HEK293 (cell line): ENCODE results near the gene EQTN.

Experiments used
- CTCF ChIA-PET: fragments of 350-600 bp; formaldehyde crosslinking; extraction: SDS; loops from one replicate; lab custom pipeline; 2021; ENCODE audit warnings: antibody characterized with exemption; lab: Yijun Ruan, JAX
- POLR2A ChIA-PET: fragments of 300-600 bp; formaldehyde crosslinking; extraction: SDS; loops from one replicate; lab custom pipeline; 2020; ENCODE audit warnings: antibody characterized with exemption, inconsistent platforms; lab: Yijun Ruan, JAX
- H3K27ac ChIP-seq: fragments of 200-500 bp; sonication (Bioruptor generic); 2 replicates; pipeline ENCODE4 v1.5.1; 2014; ENCODE audit warnings: low read depth, low read length, control low read depth, inconsistent platforms; ENCODE audit errors: extremely low read depth
- H3K36me3 ChIP-seq, 2 experiments: fragments of 200-500 bp in 1 of 2; sonication (Bioruptor generic) in 1 of 2; 1 replicate in 1 of 2; 2 replicates in 1 of 2; pipeline ENCODE4 v1.5.1; 2014 to 2017; ENCODE audit warnings: inconsistent platforms in 2 of 2, low read length in 2 of 2; ENCODE audit not compliant: control insufficient read depth in 2 of 2, insufficient read depth in 1 of 2
- H3K4me1 ChIP-seq: fragments of 200-500 bp; sonication (Bioruptor generic); 2 replicates; pipeline ENCODE4 v1.5.1; 2014; ENCODE audit warnings: mild to moderate bottlenecking, low read length, inconsistent platforms; ENCODE audit not compliant: control insufficient read depth, insufficient read depth
- H3K4me3 ChIP-seq: 2 replicates; pipeline ENCODE4 v1.5.1; 2011; ENCODE audit warnings: low read depth, mild to moderate bottlenecking, control low read depth, low read length, moderate library complexity
- H3K9me3 ChIP-seq: fragments of 200-500 bp; sonication (Bioruptor generic); 2 replicates; pipeline ENCODE4 v1.5.1; 2014; ENCODE audit warnings: low read depth, low read length, inconsistent platforms; ENCODE audit not compliant: control insufficient read depth, insufficient read depth
- ELK4 ChIP-seq: IDR thresholded peaks from 2 replicates; pipeline ENCODE4 v1.6.1; 2011; ENCODE audit warnings: mild to moderate bottlenecking, low read depth, low read length, borderline replicate concordance
- IKZF3 ChIP-seq: fragments of 450-650 bp; IDR thresholded peaks from 2 replicates; pipeline ENCODE4 v1.5.0; 2018; ENCODE audit warnings: missing biosample characterization, mild to moderate bottlenecking, missing genetic modification characterization, moderate library complexity
- SALL2 ChIP-seq: fragments of 450-650 bp; formaldehyde crosslinking; IDR thresholded peaks from 2 replicates; pipeline ENCODE4 v1.5.0; 2017; ENCODE audit warnings: missing biosample characterization, mild to moderate bottlenecking, missing genetic modification characterization, borderline replicate concordance
- ZNF132 ChIP-seq: fragments of 450-650 bp; formaldehyde crosslinking; IDR thresholded peaks from 2 replicates; pipeline ENCODE4 v1.5.1; 2017; ENCODE audit warnings: missing biosample characterization, missing genetic modification characterization, borderline replicate concordance
- ZNF138 ChIP-seq: fragments of 450-650 bp; formaldehyde crosslinking; IDR thresholded peaks from 2 replicates; pipeline ENCODE4 v1.5.1; 2016; ENCODE audit warnings: missing biosample characterization, missing genetic modification characterization, borderline replicate concordance
- ZNF169 ChIP-seq: fragments of 450-650 bp; formaldehyde crosslinking; IDR thresholded peaks from 2 replicates; pipeline ENCODE4 v1.5.1; 2016; ENCODE audit warnings: missing biosample characterization, missing genetic modification characterization
- ZNF175 ChIP-seq: fragments of 450-650 bp; formaldehyde crosslinking; IDR thresholded peaks from 2 replicates; pipeline ENCODE4 v1.5.1; 2016; ENCODE audit warnings: missing biosample characterization, missing genetic modification characterization
- ZNF24 ChIP-seq: fragments of 450-650 bp; formaldehyde crosslinking; IDR thresholded peaks from 2 replicates; pipeline ENCODE4 v1.5.1; 2016; ENCODE audit warnings: missing biosample characterization, missing genetic modification characterization
- ZNF350 ChIP-seq: fragments of 450-650 bp; formaldehyde crosslinking; IDR thresholded peaks from 2 replicates; pipeline ENCODE4 v1.5.0; 2017; ENCODE audit warnings: missing biosample characterization, mild to moderate bottlenecking, missing genetic modification characterization
- ZNF416 ChIP-seq: fragments of 450-650 bp; formaldehyde crosslinking; IDR thresholded peaks from 2 replicates; pipeline ENCODE4 v1.5.1; 2016; ENCODE audit warnings: missing biosample characterization, missing genetic modification characterization
- ZNF521 ChIP-seq: fragments of 450-650 bp; formaldehyde crosslinking; IDR thresholded peaks from 2 replicates; pipeline ENCODE4 v1.5.1; 2017; ENCODE audit warnings: missing biosample characterization, mild to moderate bottlenecking, missing genetic modification characterization
- ZNF529 ChIP-seq: fragments of 450-650 bp; formaldehyde crosslinking; IDR thresholded peaks from 2 replicates; pipeline ENCODE4 v1.5.1; 2017; ENCODE audit warnings: missing genetic modification characterization, missing biosample characterization; ENCODE audit not compliant: insufficient replicate concordance
- ZNF530 ChIP-seq: fragments of 450-650 bp; formaldehyde crosslinking; IDR thresholded peaks from 2 replicates; pipeline ENCODE4 v1.5.1; 2016; ENCODE audit warnings: low read depth, missing biosample characterization, missing genetic modification characterization
- ZNF558 ChIP-seq: fragments of 450-650 bp; formaldehyde crosslinking; IDR thresholded peaks from 2 replicates; pipeline ENCODE4 v1.5.1; 2016; ENCODE audit warnings: missing biosample characterization, missing genetic modification characterization
- ZNF560 ChIP-seq: fragments of 450-650 bp; formaldehyde crosslinking; IDR thresholded peaks from 2 replicates; pipeline ENCODE4 v1.5.1; 2017; ENCODE audit warnings: missing biosample characterization, missing genetic modification characterization, borderline replicate concordance
- ZNF571 ChIP-seq: fragments of 450-650 bp; formaldehyde crosslinking; IDR thresholded peaks from 2 replicates; pipeline ENCODE4 v1.5.0; 2017; ENCODE audit warnings: missing biosample characterization, missing genetic modification characterization
- ZNF600 ChIP-seq: fragments of 450-650 bp; formaldehyde crosslinking; IDR thresholded peaks from 2 replicates; pipeline ENCODE4 v1.5.1; 2016; ENCODE audit warnings: missing biosample characterization, missing genetic modification characterization
- ZNF610 ChIP-seq: fragments of 450-650 bp; formaldehyde crosslinking; IDR thresholded peaks from 2 replicates; pipeline ENCODE4 v1.5.1; 2016; ENCODE audit warnings: missing biosample characterization, missing genetic modification characterization, borderline replicate concordance
- ZNF626 ChIP-seq: fragments of 450-650 bp; sonication (Bioruptor Pico); formaldehyde crosslinking; IDR thresholded peaks from 2 replicates; pipeline ENCODE4 v1.5.1; 2018; ENCODE audit warnings: missing biosample characterization, missing genetic modification characterization, inconsistent platforms
- ZNF654 ChIP-seq: fragments of 450-650 bp; formaldehyde crosslinking; IDR thresholded peaks from 2 replicates; pipeline ENCODE4 v1.5.1; 2016; ENCODE audit warnings: low read depth, missing biosample characterization, missing genetic modification characterization
- ZNF785 ChIP-seq: fragments of 450-650 bp; formaldehyde crosslinking; IDR thresholded peaks from 2 replicates; pipeline ENCODE4 v1.5.1; 2016; ENCODE audit warnings: missing biosample characterization, missing genetic modification characterization
- ZXDB ChIP-seq: fragments of 450-650 bp; formaldehyde crosslinking; IDR thresholded peaks from 2 replicates; pipeline ENCODE4 v1.5.1; 2016; ENCODE audit warnings: missing biosample characterization, missing genetic modification characterization
- TF ChIP-seq, protein P1 (sequence below): fragments of 450-650 bp; formaldehyde crosslinking; IDR thresholded peaks from 2 replicates; pipeline ENCODE4 v1.5.1; 2016; ENCODE audit warnings: missing biosample characterization, missing genetic modification characterization

Gene EQTN

DNA sequence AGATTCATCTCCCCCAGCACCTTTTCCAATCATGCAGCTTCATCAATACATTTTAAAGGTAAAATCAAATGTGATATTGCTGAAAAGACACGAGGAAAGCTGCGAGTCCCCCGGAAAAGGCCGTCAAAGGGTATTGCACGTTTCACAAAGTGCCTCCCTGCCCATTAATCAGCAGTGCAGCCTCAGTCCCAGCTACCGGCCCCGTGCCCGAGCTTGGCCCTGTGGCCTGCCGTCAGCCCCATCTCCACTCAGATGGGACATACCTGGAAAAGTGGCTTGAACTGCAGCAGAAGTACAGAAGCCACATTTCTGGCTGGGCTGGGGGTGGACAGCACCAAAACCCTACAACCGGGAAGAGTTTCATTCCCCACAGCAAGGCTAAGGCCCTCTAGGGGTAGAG lies 39.9 kb upstream of the EQTN start:
- no peaks in the 10 kb centered on the region for H3K36me3 ChIP-seq
- no peak overlapping the region for H3K27ac ChIP-seq
- no peak for TF ChIP-seq ZNF530
- TF ChIP-seq ZNF521, result no peak
- TF ChIP-seq ZNF132, result no peak
- TF ChIP-seq ZNF571, result no peak
- no peak for TF ChIP-seq ZNF558 (tag by site-specific recombination)
- no peak for TF ChIP-seq ZNF785 (tag by site-specific recombination)
- no peak for TF ChIP-seq ZNF610
- H3K4me1 ChIP-seq, result no peaks in the 10 kb centered on the region
- ChIA-PET CTCF (interaction anchor here (0.7 to 1.4 kb wide), 2 partner anchors 193 to 422 kb away, joined by 3 to 7 read pairs; partner anchors contain the start of gene MOB3B), POLR2A (no interaction called here)
- no peaks in the 10 kb centered on the region for H3K9me3 ChIP-seq
- H3K4me3 ChIP-seq, result no peak overlapping the region

GRCh38 chr9:27336126-27336525 lies 39.2 kb upstream of the EQTN start:
- TF ChIP-seq ZNF600 (tag by site-specific recombination), result no peak
- TF ChIP-seq ELK4, result no peak
- TF ChIP-seq ZNF529 (tag by site-specific recombination), result no peak
- TF ChIP-seq SALL2 (tag by site-specific recombination), result no peak
- no peak for TF ChIP-seq ZNF654 (tag by site-specific recombination)
- TF ChIP-seq ZNF169 (tag by site-specific recombination), result no peak
- no peak for TF ChIP-seq ZNF416 (tag by site-specific recombination)
- TF ChIP-seq ZNF560 (tag by site-specific recombination), result no peak
- no peak for TF ChIP-seq ZNF350 (tag by site-specific recombination)
- no peak for TF ChIP-seq ZNF24 (tag by site-specific recombination)
- no peak for TF ChIP-seq ZNF138 (tag by site-specific recombination)
- TF ChIP-seq ZNF521, result no peak
- TF ChIP-seq IKZF3 (tag by site-specific recombination), result no peak
- no peak for TF ChIP-seq ZNF626 (tag by site-specific recombination)
- TF ChIP-seq, protein P1, sequence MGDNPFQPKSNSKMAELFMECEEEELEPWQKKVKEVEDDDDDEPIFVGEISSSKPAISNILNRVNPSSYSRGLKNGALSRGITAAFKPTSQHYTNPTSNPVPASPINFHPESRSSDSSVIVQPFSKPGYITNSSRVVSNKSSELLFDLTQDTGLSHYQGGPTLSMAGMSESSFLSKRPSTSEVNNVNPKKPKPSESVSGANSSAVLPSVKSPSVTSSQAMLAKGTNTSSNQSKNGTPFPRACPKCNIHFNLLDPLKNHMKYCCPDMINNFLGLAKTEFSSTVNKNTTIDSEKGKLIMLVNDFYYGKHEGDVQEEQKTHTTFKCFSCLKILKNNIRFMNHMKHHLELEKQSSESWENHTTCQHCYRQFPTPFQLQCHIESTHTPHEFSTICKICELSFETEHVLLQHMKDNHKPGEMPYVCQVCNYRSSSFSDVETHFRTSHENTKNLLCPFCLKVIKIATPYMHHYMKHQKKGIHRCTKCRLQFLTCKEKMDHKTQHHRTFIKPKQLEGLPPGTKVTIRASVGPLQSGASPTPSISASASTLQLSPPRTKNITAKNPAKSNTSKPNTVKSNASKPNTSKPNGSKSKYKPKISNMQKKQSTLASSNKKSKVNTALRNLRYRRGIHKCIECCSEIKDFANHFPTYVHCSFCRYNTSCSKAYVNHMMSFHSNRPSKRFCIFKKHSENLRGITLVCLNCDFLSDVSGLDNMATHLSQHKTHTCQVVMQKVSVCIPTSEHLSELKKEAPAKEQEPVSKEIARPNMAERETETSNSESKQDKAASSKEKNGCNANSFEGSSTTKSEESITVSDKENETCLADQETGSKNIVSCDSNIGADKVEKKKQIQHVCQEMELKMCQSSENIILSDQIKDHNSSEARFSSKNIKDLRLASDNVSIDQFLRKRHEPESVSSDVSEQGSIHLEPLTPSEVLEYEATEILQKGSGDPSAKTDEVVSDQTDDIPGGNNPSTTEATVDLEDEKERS (tag by site-specific recombination), result no peak
- TF ChIP-seq ZNF175, result no peak
- no peak for TF ChIP-seq ZXDB (tag by site-specific recombination)
- Histone ChIP-seq H3K4me1 (no peaks in the 10 kb centered on the region), H3K36me3 (no peaks in the 10 kb centered on the region), H3K9me3 (no peaks in the 10 kb centered on the region), H3K4me3 (no peak overlapping the region), H3K27ac (no peak overlapping the region)
- ChIA-PET POLR2A (no interaction called here), CTCF (interaction anchor here (0.6 to 1.4 kb wide), 2 partner anchors 194 to 231 kb away, joined by 4 to 7 read pairs; partner anchors contain the start of gene MOB3B)
